SK-N-MC (cell line): ENCODE measurements around the gene MSX1.

Experiments used
- EZH2 ChIP-seq: fragments of 200-600 bp; sonication (generic); IDR thresholded peaks from one replicate; pipeline ENCODE4 v1.6.1; 2017; ENCODE audit warnings: antibody characterized with exemption
- FOXP2 ChIP-seq: optimal IDR thresholded peaks from 2 replicates; pipeline ENCODE3; 2011; ENCODE audit warnings: mild to moderate bottlenecking, moderate library complexity; ENCODE audit not compliant: insufficient read depth; ENCODE audit errors: extremely low read length, control extremely low read depth
- POLR2AphosphoS5 ChIP-seq: IDR thresholded peaks from 2 replicates; pipeline ENCODE4 v1.6.1; 2012; ENCODE audit warnings: mild to moderate bottlenecking, low read depth, low read length, borderline replicate concordance

GRCh38 chr4:4872314-4872903 lies 12.9 kb downstream of the MSX1 start:
- TF ChIP-seq EZH2, result no peak
- no peak for TF ChIP-seq POLR2AphosphoS5
- TF ChIP-seq FOXP2, result no peak
